Activated naive CD4-positive, alpha-beta T cell treated with anti-CD3 and anti-CD28 coated beads, Interleukin-2, amount 10 ng/mL, durations not matched to agents 5 hours and 36 hours (primary cell): Measurements from ENCODE around the gene ADGRD2. TPM values are rescaled to one million over a fixed set of nuclear protein-coding genes. Genes with fewer than 3 reads are reported as not detected.

Source experiments
- total RNA-seq, 2 experiments: library from RNA; stranded (reverse); gene quantifications; one replicate each; pipeline ENCODE4 v1.2.3, GENCODE V29; 2021

The ADGRD2 gene
- total RNA-seq, result not detected

GRCh38 chr9:124450241-124450924 lies at the start of gene ADGRD2:
ADGRD2 (plus strand) TSS chr9:124450451; CDS start chr9:124451667, 1,216 bp downstream.

GRCh38 chr9:124415102-124415851 lies 35.0 kb upstream of the ADGRD2 start, which contains the start of gene PSMB7:
PSMB7 (minus strand) TSS chr9:124415442; CDS start chr9:124415425, 17 bp downstream.

GRCh38 chr9:124506931-124507879 lies 57.0 kb downstream of the ADGRD2 start, which contains the start of gene NR5A1:
NR5A1 (minus strand) TSS chr9:124507399; CDS start chr9:124503395, 4,004 bp downstream.

Other genes with a start within 250 kb of the ADGRD2 start
- gene NEK6, start 192.5 kb upstream of the ADGRD2 start, total RNA-seq, result 10 to 100 TPM; 14.1 to 16.2 TPM
- 100 to 1,000 TPM; 100 to 102 TPM for gene PSMB7, start 35.0 kb upstream of the ADGRD2 start, total RNA-seq
- gene NR5A1, start 56.9 kb downstream of the ADGRD2 start, total RNA-seq, result not detected